Neutrophil (primary cell): ENCODE results near the gene PHEX.

Experiments
- H3K27ac ChIP-seq: fragments of 200-600 bp; sonication (generic); 2 replicates; pipeline ENCODE4 v1.5.1; 2016; ENCODE audit warnings: mild to moderate bottlenecking, moderate library complexity
- H3K27me3 ChIP-seq: fragments of 200-600 bp; sonication (generic); 2 replicates; pipeline ENCODE4 v1.6.0; 2016; ENCODE audit warnings: mild to moderate bottlenecking
- H3K36me3 ChIP-seq: fragments of 200-600 bp; sonication (generic); 2 replicates; pipeline ENCODE4 v1.5.1; 2017
- H3K4me1 ChIP-seq, 2 experiments: fragments of 200-600 bp in 1 of 2; sonication (generic) in 1 of 2; 1 replicate in 1 of 2; 2 replicates in 1 of 2; pipeline versions ENCODE4 v1.5.1 to v1.6.1; 2013 to 2016; ENCODE audit warnings: low read depth in 1 of 2, low read length in 1 of 2, mild to moderate bottlenecking in 1 of 2, moderate library complexity in 1 of 2; ENCODE audit not compliant: control insufficient read depth in 1 of 2, insufficient read depth in 1 of 2
- H3K4me3 ChIP-seq, 2 experiments: fragments of 200-600 bp in 1 of 2; sonication (generic) in 1 of 2; 1 replicate in 1 of 2; 2 replicates in 1 of 2; pipeline ENCODE4 v1.5.1; 2013 to 2016; ENCODE audit warnings: low read depth in 1 of 2, low read length in 1 of 2, mild to moderate bottlenecking in 1 of 2, moderate library complexity in 1 of 2
- H3K9me3 ChIP-seq: fragments of 200-600 bp; sonication (generic); 2 replicates; pipeline ENCODE4 v1.5.1; 2016
- TF ChIP-seq, protein P1 (sequence below): fragments of 200-600 bp; sonication (generic); IDR thresholded peaks from 2 replicates; pipeline ENCODE4 v1.5.1; 2016; ENCODE audit warnings: antibody characterized with exemption

Gene PHEX

DNA sequence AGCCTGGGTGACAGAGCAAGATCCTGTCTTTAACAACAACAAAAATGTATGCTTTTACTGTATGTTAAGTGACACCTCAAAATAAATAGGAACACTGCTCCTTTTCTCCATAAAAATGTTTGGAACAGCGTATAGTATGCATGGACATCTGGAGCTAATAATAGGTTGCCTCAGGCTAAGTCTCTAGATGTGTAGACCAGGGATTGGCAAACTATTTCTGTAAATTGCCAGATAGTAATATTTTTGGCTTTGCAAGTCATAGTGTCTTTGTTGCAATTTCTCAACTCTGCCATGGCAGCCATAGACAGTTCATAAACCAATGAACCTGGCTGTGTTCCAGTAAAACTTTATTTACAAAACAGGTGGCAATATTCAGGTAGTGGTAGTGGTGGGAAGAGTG, 164.0 kb downstream of the PHEX start:
- H3K4me1 ChIP-seq, result no peaks in the 10 kb centered on the region
- H3K27me3 ChIP-seq, result no peaks in the 10 kb centered on the region
- no peaks in the 10 kb centered on the region for H3K9me3 ChIP-seq
- H3K27ac ChIP-seq, result no peak overlapping the region
- no peaks in the 10 kb centered on the region for H3K36me3 ChIP-seq
- TF ChIP-seq, protein P1, sequence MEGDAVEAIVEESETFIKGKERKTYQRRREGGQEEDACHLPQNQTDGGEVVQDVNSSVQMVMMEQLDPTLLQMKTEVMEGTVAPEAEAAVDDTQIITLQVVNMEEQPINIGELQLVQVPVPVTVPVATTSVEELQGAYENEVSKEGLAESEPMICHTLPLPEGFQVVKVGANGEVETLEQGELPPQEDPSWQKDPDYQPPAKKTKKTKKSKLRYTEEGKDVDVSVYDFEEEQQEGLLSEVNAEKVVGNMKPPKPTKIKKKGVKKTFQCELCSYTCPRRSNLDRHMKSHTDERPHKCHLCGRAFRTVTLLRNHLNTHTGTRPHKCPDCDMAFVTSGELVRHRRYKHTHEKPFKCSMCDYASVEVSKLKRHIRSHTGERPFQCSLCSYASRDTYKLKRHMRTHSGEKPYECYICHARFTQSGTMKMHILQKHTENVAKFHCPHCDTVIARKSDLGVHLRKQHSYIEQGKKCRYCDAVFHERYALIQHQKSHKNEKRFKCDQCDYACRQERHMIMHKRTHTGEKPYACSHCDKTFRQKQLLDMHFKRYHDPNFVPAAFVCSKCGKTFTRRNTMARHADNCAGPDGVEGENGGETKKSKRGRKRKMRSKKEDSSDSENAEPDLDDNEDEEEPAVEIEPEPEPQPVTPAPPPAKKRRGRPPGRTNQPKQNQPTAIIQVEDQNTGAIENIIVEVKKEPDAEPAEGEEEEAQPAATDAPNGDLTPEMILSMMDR, result no peak
- no peak overlapping the region for H3K4me3 ChIP-seq

DNA sequence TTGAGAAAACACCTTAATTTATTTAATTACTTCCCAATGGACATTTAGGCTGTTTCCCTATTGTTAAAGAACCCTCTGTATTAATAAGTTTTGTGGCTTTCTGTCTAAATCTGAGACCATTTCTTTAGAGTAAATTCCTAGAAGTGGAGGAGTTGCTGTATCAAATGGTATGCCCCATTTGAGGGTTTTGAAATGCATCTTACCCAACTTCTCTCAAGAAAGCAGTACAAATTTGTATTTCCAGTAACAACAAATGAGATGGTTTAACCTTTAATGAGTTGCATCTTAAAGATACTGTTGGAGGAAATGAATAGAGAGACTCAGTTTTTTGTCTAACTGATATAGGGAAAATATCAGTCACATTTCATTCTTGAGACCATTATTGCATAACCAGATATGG, 170.1 kb downstream of the PHEX start:
- H3K4me1 ChIP-seq, result no peaks in the 10 kb centered on the region
- H3K4me3 ChIP-seq, result no peak overlapping the region
- TF ChIP-seq, protein P1, result no peak
- no peaks in the 10 kb centered on the region for H3K9me3 ChIP-seq
- H3K36me3 ChIP-seq, result no peaks in the 10 kb centered on the region
- no peak overlapping the region for H3K27ac ChIP-seq
- H3K27me3 ChIP-seq, result no peaks in the 10 kb centered on the region

DNA sequence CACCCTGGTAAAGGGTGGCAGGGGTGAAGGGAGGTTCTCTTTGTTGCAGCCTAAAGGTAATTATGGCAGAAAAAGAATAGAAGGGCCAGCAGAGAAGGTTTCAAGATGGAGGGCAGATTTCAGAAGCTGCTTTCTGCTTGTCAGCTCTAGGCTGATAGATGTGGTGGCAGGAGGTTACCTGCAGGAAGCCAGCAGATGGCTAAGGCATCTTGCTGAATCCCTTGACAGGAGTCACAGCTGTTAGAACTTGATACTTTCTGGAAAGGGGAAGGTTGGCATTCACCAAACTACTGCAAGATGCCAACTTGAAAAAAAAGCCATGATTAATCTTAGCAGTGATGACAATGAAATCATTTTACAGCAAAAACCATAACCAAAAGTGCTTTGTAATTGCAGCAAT, 171.1 kb downstream of the PHEX start:
- no peak overlapping the region for H3K27ac ChIP-seq
- H3K9me3 ChIP-seq, result no peaks in the 10 kb centered on the region
- no peak overlapping the region for H3K4me3 ChIP-seq
- H3K4me1 ChIP-seq, result no peaks in the 10 kb centered on the region
- H3K27me3 ChIP-seq, result no peaks in the 10 kb centered on the region
- no peaks in the 10 kb centered on the region for H3K36me3 ChIP-seq
- TF ChIP-seq, protein P1, result no peak

DNA sequence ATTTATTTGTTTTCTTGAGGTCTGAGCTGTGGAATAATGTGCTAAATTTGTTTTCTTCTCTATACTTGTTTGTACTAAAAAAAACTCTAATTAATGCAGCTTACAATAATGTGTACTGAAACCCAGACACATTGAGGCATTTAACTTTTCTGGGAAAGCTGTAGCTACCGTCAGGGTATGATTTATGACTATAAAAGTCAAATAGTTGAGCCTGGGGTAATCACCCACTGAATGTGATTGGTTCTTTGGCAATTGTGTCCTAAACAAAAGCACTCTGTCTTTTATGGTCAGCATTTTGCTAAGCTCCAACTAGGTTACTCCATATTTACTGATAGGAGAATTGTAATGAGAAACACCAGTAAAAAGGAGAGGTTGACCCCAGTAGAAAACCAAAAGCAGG, 174.7 kb downstream of the PHEX start:
- no peaks in the 10 kb centered on the region for H3K27me3 ChIP-seq
- H3K9me3 ChIP-seq, result no peaks in the 10 kb centered on the region
- no peak overlapping the region for H3K27ac ChIP-seq
- TF ChIP-seq, protein P1, result no peak
- no peak overlapping the region for H3K4me3 ChIP-seq
- H3K36me3 ChIP-seq, result no peaks in the 10 kb centered on the region
- H3K4me1 ChIP-seq, result no peaks in the 10 kb centered on the region

DNA sequence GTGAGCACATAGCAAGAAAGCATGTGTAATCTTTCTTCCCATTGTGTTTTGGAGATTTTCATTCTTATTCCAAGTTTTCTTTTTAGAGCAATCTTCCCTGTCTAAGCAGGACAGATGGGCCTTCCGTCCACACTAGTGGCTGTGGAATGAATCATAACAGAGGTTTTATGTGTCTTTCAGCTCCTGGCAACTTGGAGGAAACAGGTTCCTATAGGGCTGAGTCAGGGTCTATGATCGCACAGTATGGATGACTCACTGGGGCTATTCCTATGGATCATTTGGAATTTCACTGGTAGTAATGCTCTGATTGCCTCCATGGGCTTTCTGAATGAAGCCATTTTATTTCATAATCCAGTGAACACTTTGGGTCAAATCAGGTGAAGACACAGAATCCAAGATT, 188.8 kb downstream of the PHEX start:
- Histone ChIP-seq H3K27me3 (no peaks in the 10 kb centered on the region), H3K27ac (no peak overlapping the region), H3K4me3 (no peak overlapping the region), H3K9me3 (no peaks in the 10 kb centered on the region), H3K36me3 (no peaks in the 10 kb centered on the region), H3K4me1 (no peaks in the 10 kb centered on the region)
- TF ChIP-seq, protein P1, result no peak

DNA sequence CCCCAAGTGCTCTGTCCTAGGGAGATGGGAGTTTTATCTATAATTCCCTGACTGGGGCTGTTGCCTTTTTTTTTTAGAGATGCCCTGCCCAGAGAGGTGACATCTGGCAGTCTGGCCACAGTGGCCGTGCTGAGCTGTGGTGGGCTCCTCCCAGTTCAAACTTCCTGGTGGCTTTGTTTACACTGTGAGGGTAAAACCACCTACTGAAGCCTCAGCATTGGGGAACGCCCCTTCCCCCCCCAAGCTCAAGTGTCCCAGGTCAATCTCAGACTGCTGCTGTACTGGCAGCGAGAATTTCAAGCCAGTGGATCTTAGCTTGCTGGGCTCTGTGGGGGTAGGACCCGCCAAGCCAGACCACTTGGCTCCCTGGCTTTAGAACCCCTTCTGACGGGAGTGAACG, 202.3 kb downstream of the PHEX start:
- H3K9me3 ChIP-seq, result no peaks in the 10 kb centered on the region
- H3K4me1 ChIP-seq, result no peaks in the 10 kb centered on the region
- no peak overlapping the region for H3K27ac ChIP-seq
- H3K36me3 ChIP-seq, result no peaks in the 10 kb centered on the region
- TF ChIP-seq, protein P1, result no peak
- no peaks in the 10 kb centered on the region for H3K27me3 ChIP-seq
- no peak overlapping the region for H3K4me3 ChIP-seq
